Cerebellar cortex (tissue), 1 donor: ENCODE results near the gene CDH23.

Experiments
- DNase-seq: peaks from one replicate; pipeline ENCODE4 v3.0.0-alpha.2; 2015; ENCODE audit warnings: low spot score

Gene CDH23

GRCh38 chr10:71625445-71626175 is 228.9 kb downstream of the CDH23 start:
- no peak for DNase-seq

GRCh38 chr10:71627230-71627939 is 230.7 kb downstream of the CDH23 start:
- DNase-seq = no peak

GRCh38 chr10:71627956-71628355 is 231.2 kb downstream of the CDH23 start:
- DNase-seq = no peak

- DNase-seq = no peak
Observed at GRCh38 chr10:71629131-71629530, 232.4 kb downstream of the CDH23 start.

- DNase-seq = no peak
Observed at GRCh38 chr10:71630168-71630567, 233.4 kb downstream of the CDH23 start.

GRCh38 chr10:71631007-71631861 is 234.5 kb downstream of the CDH23 start:
- no peak for DNase-seq

GRCh38 chr10:71632200-71632820 is 235.6 kb downstream of the CDH23 start:
- no peak for DNase-seq

- DNase-seq = no peak
Observed at GRCh38 chr10:71632896-71633600, 236.3 kb downstream of the CDH23 start.

- no peak for DNase-seq
Observed at GRCh38 chr10:71633920-71634319, 237.2 kb downstream of the CDH23 start.

GRCh38 chr10:71634531-71635164 is 237.9 kb downstream of the CDH23 start:
- peak; percentile 86 for DNase-seq

GRCh38 chr10:71635251-71635866 is 238.6 kb downstream of the CDH23 start:
- DNase-seq = no peak

GRCh38 chr10:71635867-71636266 is 239.1 kb downstream of the CDH23 start:
- DNase-seq = no peak

- no peak for DNase-seq
Observed at GRCh38 chr10:71636588-71636987, 239.9 kb downstream of the CDH23 start.

- DNase-seq = no peak
Observed at GRCh38 chr10:71637305-71637704, 240.6 kb downstream of the CDH23 start.

- DNase-seq = no peak
Observed at GRCh38 chr10:71638064-71638821, 241.5 kb downstream of the CDH23 start.

- no peak for DNase-seq
Observed at GRCh38 chr10:71638822-71639719, 242.4 kb downstream of the CDH23 start.

GRCh38 chr10:71640607-71641006 is 243.9 kb downstream of the CDH23 start:
- DNase-seq = no peak

- no peak for DNase-seq
Observed at GRCh38 chr10:71641449-71641848, 244.7 kb downstream of the CDH23 start.

GRCh38 chr10:71641986-71642385 is 245.3 kb downstream of the CDH23 start:
- DNase-seq = no peak
